GM13977 (cell line): ENCODE data around the gene TXNDC16.

ENCODE experiments used
- DNase-seq: peaks from one replicate; pipeline ENCODE4 v3.0.0; 2012; ENCODE audit warnings: low spot score
- in situ Hi-C: fragments of 300-500 bp; cut with MboI; formaldehyde crosslinking; loops from one replicate; pipeline ENCODE4 v1.12.0; 2022; ENCODE audit warnings: low sequenced_read_pairs, low pct_unique_long_range_greater_than_20kb, mixed read lengths, inconsistent platforms; ENCODE audit not compliant: unreplicated experiment
- TF ChIP-seq, protein P1 (sequence below): IDR thresholded peaks from 2 replicates; pipeline ENCODE4 v1.5.1; 2012; ENCODE audit warnings: mild to moderate bottlenecking, control low read depth; ENCODE audit not compliant: insufficient read depth; ENCODE audit errors: extremely low read depth, missing control alignments

TXNDC16 gene, protein sequence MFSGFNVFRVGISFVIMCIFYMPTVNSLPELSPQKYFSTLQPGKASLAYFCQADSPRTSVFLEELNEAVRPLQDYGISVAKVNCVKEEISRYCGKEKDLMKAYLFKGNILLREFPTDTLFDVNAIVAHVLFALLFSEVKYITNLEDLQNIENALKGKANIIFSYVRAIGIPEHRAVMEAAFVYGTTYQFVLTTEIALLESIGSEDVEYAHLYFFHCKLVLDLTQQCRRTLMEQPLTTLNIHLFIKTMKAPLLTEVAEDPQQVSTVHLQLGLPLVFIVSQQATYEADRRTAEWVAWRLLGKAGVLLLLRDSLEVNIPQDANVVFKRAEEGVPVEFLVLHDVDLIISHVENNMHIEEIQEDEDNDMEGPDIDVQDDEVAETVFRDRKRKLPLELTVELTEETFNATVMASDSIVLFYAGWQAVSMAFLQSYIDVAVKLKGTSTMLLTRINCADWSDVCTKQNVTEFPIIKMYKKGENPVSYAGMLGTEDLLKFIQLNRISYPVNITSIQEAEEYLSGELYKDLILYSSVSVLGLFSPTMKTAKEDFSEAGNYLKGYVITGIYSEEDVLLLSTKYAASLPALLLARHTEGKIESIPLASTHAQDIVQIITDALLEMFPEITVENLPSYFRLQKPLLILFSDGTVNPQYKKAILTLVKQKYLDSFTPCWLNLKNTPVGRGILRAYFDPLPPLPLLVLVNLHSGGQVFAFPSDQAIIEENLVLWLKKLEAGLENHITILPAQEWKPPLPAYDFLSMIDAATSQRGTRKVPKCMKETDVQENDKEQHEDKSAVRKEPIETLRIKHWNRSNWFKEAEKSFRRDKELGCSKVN

DNA sequence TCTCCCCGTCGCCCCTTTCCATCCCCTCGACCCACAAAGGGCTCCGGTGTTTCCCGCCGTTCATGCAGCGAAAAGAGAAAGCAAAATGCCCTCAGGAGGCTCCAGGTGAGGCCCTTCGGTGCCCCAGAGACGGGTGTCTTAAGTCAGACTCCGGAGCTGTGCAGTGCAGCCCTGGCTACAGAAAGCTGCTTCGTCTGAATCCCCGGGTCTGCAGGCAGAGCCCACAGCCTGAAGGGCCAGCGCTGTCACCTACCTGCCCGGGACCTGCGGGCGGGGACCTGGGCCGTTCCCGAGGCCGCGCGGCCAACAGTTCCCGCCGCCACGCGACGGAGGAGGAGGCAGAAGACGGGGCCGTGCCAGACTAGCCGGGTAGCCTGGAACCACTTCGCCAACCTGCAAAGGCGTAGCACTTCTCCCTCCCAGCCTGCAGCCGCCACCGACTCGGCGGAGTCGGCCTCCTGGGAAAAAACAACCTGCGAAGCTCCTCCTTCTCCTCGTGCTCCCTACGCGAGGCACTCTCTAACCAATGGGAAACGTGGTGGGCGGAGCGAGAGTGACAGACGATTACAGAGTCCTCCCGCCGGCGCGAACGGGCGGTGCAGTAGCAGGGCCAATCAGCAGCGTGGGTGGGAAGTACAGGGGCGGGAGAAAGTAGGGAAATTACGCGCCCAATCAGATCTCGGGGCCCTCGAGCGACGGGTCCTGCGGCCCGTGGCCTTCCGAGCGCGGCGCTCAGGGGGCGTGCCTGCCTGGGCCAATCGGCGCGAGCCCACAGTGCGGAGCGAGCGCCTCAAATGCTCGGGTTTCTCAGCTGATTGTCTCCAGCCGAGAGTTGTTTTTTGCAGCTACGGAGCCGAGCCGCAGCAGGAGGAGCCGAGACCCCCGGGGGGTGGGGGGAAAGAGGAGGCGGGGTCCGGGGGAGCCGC lies at the start of gene TXNDC16, which contains the start of gene GPR137C:
TXNDC16 (minus strand) TSS at position 443 of the 926 bp plus-strand sequence. CDS start 8,948 bp downstream, outside the sequence.
GPR137C (plus strand) TSS at position 774 of the 926 bp plus-strand sequence. CDS start 312 bp downstream, outside the sequence.
- in situ Hi-C loops: no loop called here
- TF ChIP-seq, protein P1, sequence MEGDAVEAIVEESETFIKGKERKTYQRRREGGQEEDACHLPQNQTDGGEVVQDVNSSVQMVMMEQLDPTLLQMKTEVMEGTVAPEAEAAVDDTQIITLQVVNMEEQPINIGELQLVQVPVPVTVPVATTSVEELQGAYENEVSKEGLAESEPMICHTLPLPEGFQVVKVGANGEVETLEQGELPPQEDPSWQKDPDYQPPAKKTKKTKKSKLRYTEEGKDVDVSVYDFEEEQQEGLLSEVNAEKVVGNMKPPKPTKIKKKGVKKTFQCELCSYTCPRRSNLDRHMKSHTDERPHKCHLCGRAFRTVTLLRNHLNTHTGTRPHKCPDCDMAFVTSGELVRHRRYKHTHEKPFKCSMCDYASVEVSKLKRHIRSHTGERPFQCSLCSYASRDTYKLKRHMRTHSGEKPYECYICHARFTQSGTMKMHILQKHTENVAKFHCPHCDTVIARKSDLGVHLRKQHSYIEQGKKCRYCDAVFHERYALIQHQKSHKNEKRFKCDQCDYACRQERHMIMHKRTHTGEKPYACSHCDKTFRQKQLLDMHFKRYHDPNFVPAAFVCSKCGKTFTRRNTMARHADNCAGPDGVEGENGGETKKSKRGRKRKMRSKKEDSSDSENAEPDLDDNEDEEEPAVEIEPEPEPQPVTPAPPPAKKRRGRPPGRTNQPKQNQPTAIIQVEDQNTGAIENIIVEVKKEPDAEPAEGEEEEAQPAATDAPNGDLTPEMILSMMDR: no peak
- peak; percentile 98 for DNase-seq

DNA sequence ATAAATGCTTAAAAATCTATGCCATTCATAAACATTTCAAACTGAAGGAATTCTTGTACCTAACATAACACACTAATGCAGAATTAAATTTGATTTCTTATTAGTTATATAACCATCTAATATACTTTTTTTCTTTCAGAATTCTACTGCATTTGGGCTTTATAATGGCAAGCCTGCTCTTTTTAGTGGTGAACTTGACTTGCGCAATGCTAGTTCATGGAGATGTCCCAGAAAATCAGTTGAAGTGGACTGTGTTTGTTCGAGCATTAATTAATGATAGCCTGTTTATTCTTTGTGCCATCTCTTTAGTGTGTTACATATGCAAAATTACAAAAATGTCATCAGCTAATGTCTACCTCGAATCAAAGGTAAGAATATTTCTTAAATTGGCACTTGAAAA lies 47.7 kb upstream of the TXNDC16 start:
- TF ChIP-seq, protein P1: no peak
- in situ Hi-C loops: no loop called here
- DNase-seq: no peak

DNA sequence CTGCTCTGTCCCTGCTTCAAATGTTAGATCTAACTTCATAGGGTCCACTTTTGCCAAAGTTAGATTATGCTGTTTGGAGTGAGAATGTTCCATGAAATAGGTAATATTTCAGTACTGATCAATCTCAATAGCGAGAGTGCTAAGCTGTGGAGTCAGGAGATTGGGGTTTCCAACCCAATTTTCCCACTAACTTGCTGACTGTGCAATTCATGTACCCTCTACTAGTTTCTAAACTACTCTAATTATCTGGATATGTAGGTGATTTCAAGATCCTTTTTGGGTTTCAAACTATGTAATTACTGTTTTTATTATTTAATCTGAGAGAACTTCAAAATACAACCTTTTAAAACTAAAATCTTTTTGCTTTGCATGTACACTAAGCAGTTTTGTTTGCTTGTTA lies 46.3 kb upstream of the TXNDC16 start:
- in situ Hi-C loops: no loop called here
- no peak for DNase-seq
- TF ChIP-seq, protein P1: no peak

DNA sequence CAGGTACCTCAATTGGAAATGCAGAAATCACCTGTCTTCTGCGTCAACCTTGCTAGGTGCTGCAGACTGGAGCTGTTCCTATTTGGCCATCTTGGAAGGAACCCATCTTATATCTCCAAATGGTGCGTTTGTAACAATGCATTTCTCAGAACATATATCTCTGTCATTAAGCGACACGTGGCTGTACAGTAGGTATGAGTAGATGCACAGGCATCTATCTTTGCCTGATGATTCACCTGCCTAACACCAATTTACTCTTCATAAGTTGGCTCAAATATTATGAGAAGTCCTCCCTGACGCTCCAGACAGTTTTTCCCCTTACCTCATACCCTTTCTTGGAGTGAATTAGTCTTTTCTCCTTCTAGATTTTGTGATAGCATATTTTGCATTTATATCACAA lies 44.6 kb upstream of the TXNDC16 start:
- TF ChIP-seq, protein P1: no peak
- in situ Hi-C loops: no loop called here

DNA sequence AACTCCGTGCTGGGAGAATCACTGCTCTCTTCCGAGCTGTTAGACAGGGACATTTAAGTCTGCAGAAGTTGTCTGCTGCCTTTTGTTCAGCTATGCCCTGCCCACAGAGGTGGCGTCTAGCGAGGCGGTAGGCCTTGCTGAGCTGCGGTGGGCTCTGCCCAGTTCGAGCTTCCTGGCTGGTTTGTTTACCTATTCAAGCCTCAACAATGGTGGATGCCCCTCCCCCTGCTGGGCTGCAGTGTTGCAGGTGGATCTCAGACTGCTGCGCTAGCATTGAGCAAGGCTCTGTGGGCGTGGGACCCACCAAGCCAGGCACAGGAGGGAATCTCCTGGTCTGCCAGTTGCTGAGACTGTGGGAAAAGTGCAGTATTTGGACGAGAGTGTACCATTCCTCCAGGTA lies 44.0 kb upstream of the TXNDC16 start:
- TF ChIP-seq, protein P1: no peak
- in situ Hi-C loops: no loop called here
- no peak for DNase-seq

More for the DNA sequence above, 44.6 kb upstream of the TXNDC16 start:
- no peak for DNase-seq

DNA sequence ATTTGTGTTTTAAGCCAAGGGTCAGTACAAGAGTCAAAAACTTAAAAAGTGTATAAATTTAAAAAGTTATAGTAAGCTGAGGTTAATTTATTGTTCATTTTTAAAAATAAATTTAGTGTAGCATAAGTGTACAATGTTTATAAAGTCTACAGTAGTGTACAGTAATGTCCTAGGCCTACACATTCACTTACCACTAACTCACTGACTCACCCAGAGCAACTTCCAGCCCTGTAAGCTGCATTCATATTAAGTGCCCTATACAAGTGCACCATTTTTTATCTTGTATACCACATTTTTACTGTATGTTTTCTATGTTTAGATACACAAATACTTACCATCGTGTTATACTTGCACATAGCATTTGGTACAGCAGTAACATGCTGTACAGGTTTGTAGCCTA lies 38.0 kb upstream of the TXNDC16 start:
- in situ Hi-C loops: no loop called here
- TF ChIP-seq, protein P1: no peak
- no peak for DNase-seq
